C4-2B (cell line): ENCODE data around the gene IMMT.

Experiments
- H3K27ac ChIP-seq: fragments of 450-650 bp; 2 replicates; pipeline ENCODE4 v1.5.1; 2017
- CTCF ChIP-seq: fragments of 450-650 bp; conservative IDR thresholded peaks from 2 replicates; pipeline ENCODE4 v1.5.1; 2017; ENCODE audit warnings: mild to moderate bottlenecking
- ZFX ChIP-seq: fragments of 450-650 bp; IDR thresholded peaks from 2 replicates; pipeline ENCODE4 v1.6.1; 2017

The IMMT gene

DNA sequence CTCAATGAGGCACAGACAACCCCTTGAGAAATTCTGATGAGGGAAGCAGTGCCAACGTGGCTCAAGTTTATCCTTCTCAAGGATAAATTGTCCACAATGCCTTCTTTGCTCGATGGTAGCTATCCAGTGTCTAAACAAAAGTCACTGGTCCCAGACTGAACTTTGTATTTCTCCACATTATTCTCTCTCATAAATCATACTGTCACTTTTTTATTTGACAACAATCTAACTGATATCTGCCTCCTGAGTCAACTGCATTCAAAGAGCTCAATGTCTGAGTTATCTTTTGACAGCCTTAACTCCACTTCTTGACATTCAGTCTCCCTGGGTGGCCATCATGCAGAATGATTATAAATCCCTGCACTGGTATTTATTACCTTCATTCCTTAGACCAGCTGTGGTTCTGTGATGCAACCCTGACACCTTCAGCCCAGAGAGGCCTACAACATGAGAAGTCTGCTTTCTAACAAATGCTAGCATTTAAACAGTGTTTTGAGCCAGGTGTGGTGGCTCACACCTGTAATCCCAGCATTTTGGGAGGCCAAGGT, 38.2 kb downstream of the IMMT start:
- H3K27ac ChIP-seq, result no peak overlapping the region
- TF ChIP-seq CTCF (no peak), ZFX (no peak)

- H3K27ac ChIP-seq, result no peak overlapping the region
- TF ChIP-seq ZFX (no peak), CTCF (no peak)
Measured at GRCh38 chr2:86150502-86150901, 44.8 kb downstream of the IMMT start.

- no peak overlapping the region for H3K27ac ChIP-seq
- TF ChIP-seq CTCF (no peak), ZFX (no peak)
Measured at GRCh38 chr2:86147793-86148192, 47.5 kb downstream of the IMMT start.

- TF ChIP-seq ZFX, result no peak
- no peak for TF ChIP-seq CTCF
- H3K27ac ChIP-seq, result no peak overlapping the region
Measured at GRCh38 chr2:86143926-86144685, 51.2 kb downstream of the IMMT start.

DNA sequence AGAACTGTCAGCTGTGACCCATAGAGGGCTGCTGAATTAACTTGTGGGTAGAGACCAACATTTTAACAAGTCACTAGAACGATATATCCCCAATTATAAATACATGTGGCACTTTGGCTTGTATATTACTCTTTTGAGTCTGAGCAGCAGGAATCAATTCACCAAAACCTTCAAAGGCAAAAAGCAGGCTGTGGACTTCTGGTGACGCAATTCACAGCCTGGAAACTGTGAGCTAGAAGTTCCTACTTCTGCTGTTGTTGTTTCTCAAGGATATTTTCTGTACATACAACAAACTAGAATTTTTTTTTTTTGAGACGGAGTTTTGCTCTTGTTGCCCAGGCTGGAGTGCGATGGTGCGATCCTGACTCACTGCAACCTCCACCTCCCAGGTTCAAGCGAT, 52.0 kb downstream of the IMMT start:
- H3K27ac ChIP-seq, result no peak overlapping the region
- TF ChIP-seq CTCF (no peak), ZFX (no peak)

- TF ChIP-seq CTCF (no peak), ZFX (no peak)
- H3K27ac ChIP-seq, result no peak overlapping the region
Measured at GRCh38 chr2:86142436-86143257, 52.6 kb downstream of the IMMT start.

- H3K27ac ChIP-seq, result no peak overlapping the region
- TF ChIP-seq CTCF, result no peak
- no peak for TF ChIP-seq ZFX
Measured at GRCh38 chr2:86140969-86141392, 54.3 kb downstream of the IMMT start.
